T-helper 2 cell treated with Interferon-gamma antibody and Interleukin-4, amounts not matched to agents 5 μg/mL and 100 μg/mL, for 36 hours (primary cell): ENCODE results near the gene KIAA2012.

Experiments used
- DNase-seq: peaks from one replicate; pipeline ENCODE4 v3.0.0; 2021; ENCODE audit warnings: low spot score
- H3K27ac Mint-ChIP-seq: one replicate; pipeline ENCODE4 v1.8.0; 2021; ENCODE audit warnings: mild to moderate bottlenecking, mixed read lengths
- H3K27me3 Mint-ChIP-seq: one replicate; pipeline ENCODE4 v1.8.0; 2021; ENCODE audit warnings: low read depth, mixed read lengths
- H3K36me3 Mint-ChIP-seq: one replicate; pipeline ENCODE4 v1.8.0; 2021; ENCODE audit warnings: low read depth, mixed read lengths
- H3K4me1 Mint-ChIP-seq: one replicate; pipeline ENCODE4 v1.8.0; 2021; ENCODE audit warnings: low read depth, mixed read lengths
- H3K4me3 Mint-ChIP-seq: one replicate; pipeline ENCODE4 v1.8.0; 2022; ENCODE audit warnings: mild to moderate bottlenecking, moderate library complexity, mixed read lengths
- H3K9me3 Mint-ChIP-seq: one replicate; pipeline ENCODE4 v1.8.0; 2021; ENCODE audit warnings: mixed read lengths

The KIAA2012 gene

DNA sequence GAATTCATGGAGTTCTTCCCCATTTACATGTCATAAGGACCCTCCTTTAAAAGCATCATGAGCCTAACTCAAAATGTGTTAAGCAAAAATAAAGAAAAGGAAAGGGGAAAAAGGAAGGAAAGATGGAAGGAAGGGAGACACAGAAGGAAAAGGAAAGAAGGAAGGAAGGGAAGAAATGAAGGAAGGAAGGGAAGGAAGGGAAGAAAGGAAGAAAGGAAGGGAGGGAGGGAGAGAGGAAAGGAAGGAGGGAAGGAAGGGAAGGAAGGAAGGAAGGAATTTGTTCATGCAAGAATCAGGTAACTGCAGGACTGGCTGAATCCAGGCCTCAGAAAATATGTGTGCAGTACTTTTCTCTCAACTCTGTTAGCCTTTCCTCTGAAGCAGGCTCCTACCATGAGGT is 32.0 kb downstream of the KIAA2012 start:
- no peak for DNase-seq
- no peaks in the 10 kb centered on the region for H3K9me3 Mint-ChIP-seq
- H3K27ac Mint-ChIP-seq = no peak overlapping the region
- no peaks in the 10 kb centered on the region for H3K36me3 Mint-ChIP-seq
- peaks cover 7% of the 10 kb centered on the region for H3K27me3 Mint-ChIP-seq
- no peaks in the 10 kb centered on the region for H3K4me1 Mint-ChIP-seq
- no peak overlapping the region for H3K4me3 Mint-ChIP-seq

DNA sequence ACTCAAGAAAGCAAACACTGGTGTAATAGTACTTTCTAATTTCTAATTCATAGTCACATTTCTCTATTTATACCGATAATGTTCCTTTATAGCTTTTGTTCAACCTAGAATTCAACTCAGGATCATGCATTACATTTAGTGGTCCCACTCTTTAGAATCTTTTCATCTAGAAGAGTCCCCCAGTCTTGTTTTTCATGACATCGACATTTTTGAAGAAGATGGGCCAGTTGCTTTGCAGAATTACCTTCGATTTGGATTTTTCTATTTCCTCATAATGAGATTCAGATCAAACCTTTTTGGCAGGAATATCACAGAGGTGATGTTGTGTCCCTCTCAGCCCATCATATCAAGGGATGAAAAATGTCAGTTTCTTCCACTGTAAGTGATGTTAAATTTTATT is 35.3 kb downstream of the KIAA2012 start:
- Mint-ChIP-seq H3K9me3 (no peaks in the 10 kb centered on the region), H3K4me1 (no peaks in the 10 kb centered on the region), H3K4me3 (no peak overlapping the region), H3K36me3 (no peaks in the 10 kb centered on the region), H3K27ac (no peak overlapping the region), H3K27me3 (peaks cover 4% of the 10 kb centered on the region)
- DNase-seq = no peak

DNA sequence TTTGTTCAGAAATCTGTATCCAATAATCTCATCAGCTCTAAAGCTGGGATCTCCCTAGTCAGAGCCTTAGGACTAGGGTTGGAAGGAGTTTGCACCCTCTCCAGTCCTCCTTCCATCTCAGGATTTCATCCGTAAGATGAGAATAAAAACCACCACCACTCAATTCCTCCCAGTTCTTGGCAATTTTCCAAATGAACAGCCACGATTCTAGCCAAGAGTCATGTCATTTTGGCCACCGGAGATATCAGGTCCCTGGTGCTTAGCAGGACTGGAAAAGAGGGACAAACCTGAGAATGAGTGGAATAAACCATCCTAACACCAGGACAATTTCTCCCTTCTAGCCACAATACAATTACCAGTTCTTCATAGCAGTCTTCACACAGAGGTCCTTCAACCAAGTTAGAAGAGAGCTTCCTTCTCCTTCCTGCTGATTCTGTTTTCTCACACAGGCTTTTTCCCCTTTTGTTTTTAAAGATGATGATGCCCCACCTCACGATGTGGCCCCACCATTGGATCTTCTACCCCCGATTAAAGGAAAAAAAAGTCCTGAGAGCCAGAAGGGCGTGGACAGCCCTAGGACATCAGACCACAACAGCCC is 36.2 kb downstream of the KIAA2012 start:
- no peak overlapping the region for H3K27ac Mint-ChIP-seq

GRCh38 chr2:202109737-202110184 is 36.7 kb downstream of the KIAA2012 start:
- H3K9me3 Mint-ChIP-seq = no peaks in the 10 kb centered on the region

More for the DNA sequence above, 36.2 kb downstream of the KIAA2012 start:
- no peaks in the 10 kb centered on the region for H3K36me3 Mint-ChIP-seq
- no peaks in the 10 kb centered on the region for H3K4me1 Mint-ChIP-seq
- H3K27me3 Mint-ChIP-seq = peaks cover 4% of the 10 kb centered on the region
- no peaks in the 10 kb centered on the region for H3K9me3 Mint-ChIP-seq
- no peak for DNase-seq
- H3K4me3 Mint-ChIP-seq = no peak overlapping the region

DNA sequence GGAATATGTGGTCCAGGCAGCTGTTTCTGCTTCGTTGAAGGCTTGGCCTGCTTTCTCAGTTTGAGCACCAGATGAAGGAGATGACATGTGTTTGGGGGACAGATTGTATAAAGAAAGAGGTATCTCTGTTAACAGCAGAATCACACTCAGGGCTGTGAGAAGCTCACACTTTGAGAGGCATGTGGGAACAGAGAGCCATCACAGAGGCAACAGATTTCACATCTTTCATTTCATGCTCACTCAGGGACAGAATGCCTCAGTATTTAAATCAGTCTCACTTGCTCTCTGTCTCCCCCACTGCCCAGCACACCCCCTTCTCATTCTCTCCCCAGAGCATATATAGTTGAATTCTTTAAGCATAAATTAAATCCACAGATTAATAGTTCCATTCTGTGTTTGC is 37.4 kb downstream of the KIAA2012 start:
- DNase-seq = no peak
- H3K4me1 Mint-ChIP-seq = no peaks in the 10 kb centered on the region
- H3K27me3 Mint-ChIP-seq = peaks cover 11% of the 10 kb centered on the region
- H3K4me3 Mint-ChIP-seq = no peak overlapping the region
- no peaks in the 10 kb centered on the region for H3K9me3 Mint-ChIP-seq
- H3K27ac Mint-ChIP-seq = no peak overlapping the region
- H3K36me3 Mint-ChIP-seq = no peaks in the 10 kb centered on the region

More at GRCh38 chr2:202109737-202110184, 36.7 kb downstream of the KIAA2012 start:
- no peaks in the 10 kb centered on the region for H3K4me1 Mint-ChIP-seq
- no peak for DNase-seq
- H3K36me3 Mint-ChIP-seq = no peaks in the 10 kb centered on the region
- no peak overlapping the region for H3K4me3 Mint-ChIP-seq
- peaks cover 5% of the 10 kb centered on the region for H3K27me3 Mint-ChIP-seq
- no peak overlapping the region for H3K27ac Mint-ChIP-seq

- H3K9me3 Mint-ChIP-seq = no peaks in the 10 kb centered on the region
- H3K4me1 Mint-ChIP-seq = no peaks in the 10 kb centered on the region
- H3K27me3 Mint-ChIP-seq = peaks cover 11% of the 10 kb centered on the region
- no peak for DNase-seq
- H3K27ac Mint-ChIP-seq = no peak overlapping the region
- H3K4me3 Mint-ChIP-seq = no peak overlapping the region
- H3K36me3 Mint-ChIP-seq = no peaks in the 10 kb centered on the region
Measured at GRCh38 chr2:202112041-202112440, 39.0 kb downstream of the KIAA2012 start.

GRCh38 chr2:202113571-202114142 is 40.6 kb downstream of the KIAA2012 start:
- H3K4me1 Mint-ChIP-seq = no peaks in the 10 kb centered on the region
- H3K9me3 Mint-ChIP-seq = no peaks in the 10 kb centered on the region
- no peak overlapping the region for H3K4me3 Mint-ChIP-seq
- H3K27me3 Mint-ChIP-seq = peaks cover 13% of the 10 kb centered on the region
- H3K27ac Mint-ChIP-seq = no peak overlapping the region
- no peak for DNase-seq
- no peaks in the 10 kb centered on the region for H3K36me3 Mint-ChIP-seq

DNA sequence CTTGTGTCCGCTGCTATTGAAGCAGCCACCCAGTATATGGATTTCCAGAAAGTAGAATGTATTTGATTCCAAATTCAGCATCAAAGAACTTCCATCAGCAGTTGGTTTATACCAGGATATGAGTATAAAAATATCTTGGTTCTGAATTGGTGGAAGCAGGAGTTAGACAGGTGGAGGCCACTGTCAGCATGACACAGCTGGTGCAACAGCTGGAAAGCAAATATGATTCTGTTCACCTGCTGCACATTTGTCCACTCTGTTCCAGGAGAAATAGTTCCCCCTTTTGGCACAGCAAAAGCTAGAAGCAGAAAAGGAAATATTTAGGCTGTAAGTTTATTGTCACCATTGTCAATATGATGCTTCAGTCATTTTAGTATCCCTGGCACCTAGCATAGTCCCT is 41.2 kb downstream of the KIAA2012 start:
- Mint-ChIP-seq H3K4me3 (no peak overlapping the region), H3K4me1 (no peaks in the 10 kb centered on the region), H3K27ac (no peak overlapping the region), H3K27me3 (peaks cover 13% of the 10 kb centered on the region), H3K36me3 (no peaks in the 10 kb centered on the region), H3K9me3 (no peaks in the 10 kb centered on the region)
- no peak for DNase-seq

DNA sequence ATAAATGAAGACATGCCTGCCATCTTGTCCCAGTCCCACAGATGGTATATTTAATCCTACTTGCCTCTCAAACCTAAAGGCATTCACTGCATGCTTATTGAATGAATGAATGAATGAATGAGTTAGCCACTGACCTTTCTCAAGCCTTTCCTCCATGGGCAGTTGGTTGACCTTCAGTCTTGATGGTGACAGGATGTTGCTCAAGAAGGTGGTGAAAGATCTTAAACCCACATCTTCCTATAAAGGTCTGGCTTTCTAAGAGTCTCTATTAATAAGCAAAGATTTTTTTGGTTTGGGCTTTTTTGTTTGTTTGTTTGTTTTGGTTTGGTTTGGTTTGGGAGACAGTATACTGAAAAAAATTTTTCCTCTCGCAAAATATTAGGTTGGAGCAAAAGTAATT is 41.7 kb downstream of the KIAA2012 start:
- DNase-seq = no peak
- peaks cover 10% of the 10 kb centered on the region for H3K27me3 Mint-ChIP-seq
- H3K4me1 Mint-ChIP-seq = no peaks in the 10 kb centered on the region
- H3K9me3 Mint-ChIP-seq = no peaks in the 10 kb centered on the region
- no peak overlapping the region for H3K4me3 Mint-ChIP-seq
- H3K36me3 Mint-ChIP-seq = no peaks in the 10 kb centered on the region
- no peak overlapping the region for H3K27ac Mint-ChIP-seq

GRCh38 chr2:202115479-202115971 is 42.5 kb downstream of the KIAA2012 start:
- no peak for DNase-seq
- Mint-ChIP-seq H3K27ac (no peak overlapping the region), H3K9me3 (no peaks in the 10 kb centered on the region), H3K36me3 (no peaks in the 10 kb centered on the region), H3K27me3 (peaks cover 10% of the 10 kb centered on the region), H3K4me1 (no peaks in the 10 kb centered on the region), H3K4me3 (no peak overlapping the region)

DNA sequence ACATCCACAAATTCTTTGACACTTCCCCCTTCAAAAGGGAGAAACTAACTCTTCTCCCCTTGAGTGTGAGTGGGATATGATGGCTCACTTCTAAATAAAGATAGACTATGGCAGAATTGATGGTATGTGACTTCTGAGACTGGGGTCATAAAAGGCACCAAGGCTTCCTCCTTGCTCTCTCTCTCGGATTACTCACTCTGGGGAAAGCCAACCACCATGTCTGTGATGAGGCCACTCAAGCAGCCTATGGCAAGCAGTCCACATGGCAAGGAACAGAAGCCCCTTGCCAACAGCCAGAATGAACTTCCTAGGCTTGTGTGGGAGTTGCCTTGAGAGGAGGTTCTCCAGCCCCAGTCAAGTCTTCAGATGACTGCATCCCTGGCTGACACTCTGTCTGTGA is 43.6 kb downstream of the KIAA2012 start:
- no peaks in the 10 kb centered on the region for H3K36me3 Mint-ChIP-seq

GRCh38 chr2:202118168-202118567 is 45.1 kb downstream of the KIAA2012 start:
- Mint-ChIP-seq H3K27me3 (peaks cover 10% of the 10 kb centered on the region), H3K4me3 (no peak overlapping the region), H3K9me3 (peaks cover 3% of the 10 kb centered on the region), H3K4me1 (no peaks in the 10 kb centered on the region), H3K27ac (no peak overlapping the region), H3K36me3 (no peaks in the 10 kb centered on the region)
- no peak for DNase-seq

More for the DNA sequence above, 43.6 kb downstream of the KIAA2012 start:
- no peak overlapping the region for H3K4me3 Mint-ChIP-seq
- peaks cover 10% of the 10 kb centered on the region for H3K27me3 Mint-ChIP-seq
- H3K4me1 Mint-ChIP-seq = no peaks in the 10 kb centered on the region
- DNase-seq = no peak
- no peak overlapping the region for H3K27ac Mint-ChIP-seq
- H3K9me3 Mint-ChIP-seq = peaks cover 3% of the 10 kb centered on the region

- DNase-seq = no peak
- no peak overlapping the region for H3K4me3 Mint-ChIP-seq
- peaks cover 8% of the 10 kb centered on the region for H3K27me3 Mint-ChIP-seq
- no peaks in the 10 kb centered on the region for H3K36me3 Mint-ChIP-seq
- H3K27ac Mint-ChIP-seq = no peak overlapping the region
- peaks cover 3% of the 10 kb centered on the region for H3K9me3 Mint-ChIP-seq
- no peaks in the 10 kb centered on the region for H3K4me1 Mint-ChIP-seq
Measured at GRCh38 chr2:202120828-202121227, 47.8 kb downstream of the KIAA2012 start.

DNA sequence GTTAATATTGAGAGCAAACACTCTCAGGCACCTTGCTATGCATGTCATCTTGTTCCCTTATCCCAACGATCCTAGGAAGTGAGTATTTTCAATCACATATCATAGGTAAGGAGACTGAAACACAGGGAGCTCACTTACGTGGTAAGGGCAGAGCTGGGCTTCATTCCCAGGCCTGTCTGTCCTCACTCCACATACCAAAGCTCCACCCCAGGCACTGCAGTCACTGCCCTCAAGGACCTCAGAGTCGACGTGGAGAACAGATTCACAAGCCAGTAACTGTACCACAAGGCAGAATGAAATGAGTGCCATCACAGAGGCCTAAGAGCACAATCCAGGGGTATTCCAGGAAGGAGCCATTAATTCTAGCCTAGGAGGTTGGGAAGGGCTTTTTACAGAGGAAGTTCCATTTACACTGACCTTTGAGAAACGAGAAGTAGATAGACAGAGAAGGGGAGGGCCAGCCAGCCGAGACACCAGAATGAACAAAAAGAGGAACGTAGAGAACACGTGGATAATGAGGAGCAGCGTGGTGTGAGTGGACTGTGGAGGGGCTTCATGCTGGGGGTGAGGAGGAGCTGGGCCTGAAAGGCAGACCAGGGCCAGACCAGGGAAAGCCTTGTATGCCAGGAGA is 48.6 kb downstream of the KIAA2012 start:
- Mint-ChIP-seq H3K4me1 (no peaks in the 10 kb centered on the region), H3K36me3 (no peaks in the 10 kb centered on the region), H3K9me3 (peaks cover 3% of the 10 kb centered on the region), H3K27ac (no peak overlapping the region), H3K4me3 (no peak overlapping the region), H3K27me3 (peaks cover 8% of the 10 kb centered on the region)
- no peak for DNase-seq
